HG03139 (cell line): ENCODE results near the gene CDK15.

ENCODE experiments used
- ATAC-seq: cut with Tn5 transposase; IDR thresholded peaks from one replicate; pipeline ENCODE4 v1.9.1; 2021; ENCODE audit not compliant: unreplicated experiment

CDK15 gene

GRCh38 chr2:201860636-201861066 is 54.3 kb downstream of the CDK15 start:
- ATAC-seq = no peak

- ATAC-seq = no peak
These were observed 56.5 kb downstream of the CDK15 start for GRCh38 chr2:201862843-201863242.

- no peak for ATAC-seq
These were observed 60.5 kb downstream of the CDK15 start for GRCh38 chr2:201866643-201867473.

GRCh38 chr2:201871471-201871870 is 65.1 kb downstream of the CDK15 start:
- no peak for ATAC-seq

GRCh38 chr2:201872591-201872990 is 66.3 kb downstream of the CDK15 start:
- ATAC-seq = no peak

GRCh38 chr2:201879996-201880395 is 73.7 kb downstream of the CDK15 start:
- ATAC-seq = no peak

- no peak for ATAC-seq
These were observed 74.2 kb downstream of the CDK15 start for GRCh38 chr2:201880579-201880978.

GRCh38 chr2:201880993-201881611 is 74.8 kb downstream of the CDK15 start:
- ATAC-seq = no peak

- ATAC-seq = no peak
These were observed 75.4 kb downstream of the CDK15 start for GRCh38 chr2:201881741-201882140.

- peak; percentile 46 for ATAC-seq
These were observed 76.2 kb downstream of the CDK15 start for GRCh38 chr2:201882353-201883090.

GRCh38 chr2:201883606-201884369 is 77.5 kb downstream of the CDK15 start:
- ATAC-seq = no peak

GRCh38 chr2:201886504-201886903 is 80.2 kb downstream of the CDK15 start:
- ATAC-seq = no peak

GRCh38 chr2:201887773-201888425 is 81.6 kb downstream of the CDK15 start:
- ATAC-seq = no peak

- no peak for ATAC-seq
These were observed 82.1 kb downstream of the CDK15 start for GRCh38 chr2:201888426-201888800.

GRCh38 chr2:201890453-201890852 is 84.1 kb downstream of the CDK15 start:
- no peak for ATAC-seq

- no peak for ATAC-seq
These were observed 85.3 kb downstream of the CDK15 start for GRCh38 chr2:201891676-201892075.

GRCh38 chr2:201892516-201892915 is 86.2 kb downstream of the CDK15 start:
- no peak for ATAC-seq

- peak; percentile 57 for ATAC-seq
These were observed 94.0 kb downstream of the CDK15 start for GRCh38 chr2:201900362-201900761.

- no peak for ATAC-seq
These were observed 95.4 kb downstream of the CDK15 start for GRCh38 chr2:201901786-201902185.
